ENCODE data around the gene SLC1A6. TPM values are rescaled to one million over a fixed set of nuclear protein-coding genes. Genes with fewer than 3 reads are reported as not detected.

SLC1A6 gene
- total RNA-seq, 1 donor from 2014 or later: not detected

- TF ChIP-seq CTCF (IDR thresholded peaks at IDR 0.05; ENCODE audit: insufficient read depth, low read length, poor library complexity, severe bottlenecking): no peak
- no peak for DNase-seq (ENCODE audit: low read depth)
- Histone ChIP-seq H3K36me3 (ENCODE audit: control insufficient read depth, insufficient read depth, low read length) (no peaks in the 10 kb centered on the region), H3K27me3 (ENCODE audit: control insufficient read depth, insufficient read depth, low read length) (no peaks in the 10 kb centered on the region), H3K4me3 (ENCODE audit: low read depth, low read length) (no peak overlapping the region)
Observed at GRCh38 chr19:14972676-14973075, 7.0 kb downstream of the SLC1A6 start.

- Histone ChIP-seq H3K36me3 (ENCODE audit: control insufficient read depth, insufficient read depth, low read length) (no peaks in the 10 kb centered on the region), H3K27me3 (ENCODE audit: control insufficient read depth, insufficient read depth, low read length) (no peaks in the 10 kb centered on the region), H3K4me3 (ENCODE audit: low read depth, low read length) (no peak overlapping the region)
- TF ChIP-seq CTCF (IDR thresholded peaks at IDR 0.05; ENCODE audit: insufficient read depth, low read length, poor library complexity, severe bottlenecking): no peak
- DNase-seq (ENCODE audit: low read depth): no peak
Observed at GRCh38 chr19:14971474-14971873, 8.2 kb downstream of the SLC1A6 start.

GRCh38 chr19:14968247-14968646 lies 11.4 kb downstream of the SLC1A6 start:
- Histone ChIP-seq H3K4me3 (ENCODE audit: low read depth, low read length) (no peak overlapping the region), H3K27me3 (ENCODE audit: control insufficient read depth, insufficient read depth, low read length) (no peaks in the 10 kb centered on the region), H3K36me3 (ENCODE audit: control insufficient read depth, insufficient read depth, low read length) (no peaks in the 10 kb centered on the region)
- no peak for DNase-seq (ENCODE audit: low read depth)
- no peak for TF ChIP-seq CTCF (IDR thresholded peaks at IDR 0.05; ENCODE audit: insufficient read depth, low read length, poor library complexity, severe bottlenecking)

GRCh38 chr19:14961956-14962685 lies 17.5 kb downstream of the SLC1A6 start:
- DNase-seq (ENCODE audit: low read depth): no peak
- Histone ChIP-seq H3K4me3 (ENCODE audit: low read depth, low read length) (no peak overlapping the region), H3K36me3 (ENCODE audit: control insufficient read depth, insufficient read depth, low read length) (no peaks in the 10 kb centered on the region), H3K27me3 (ENCODE audit: control insufficient read depth, insufficient read depth, low read length) (no peaks in the 10 kb centered on the region)
- no peak for TF ChIP-seq CTCF (IDR thresholded peaks at IDR 0.05; ENCODE audit: insufficient read depth, low read length, poor library complexity, severe bottlenecking)

- no peak overlapping the region for H3K4me3 ChIP-seq (ENCODE audit: low read depth, low read length)
- no peaks in the 10 kb centered on the region for H3K27me3 ChIP-seq (ENCODE audit: control insufficient read depth, insufficient read depth, low read length)
- H3K36me3 ChIP-seq (ENCODE audit: control insufficient read depth, insufficient read depth, low read length): no peaks in the 10 kb centered on the region
- no peak for DNase-seq (ENCODE audit: low read depth)
- no peak for TF ChIP-seq CTCF (IDR thresholded peaks at IDR 0.05; ENCODE audit: insufficient read depth, low read length, poor library complexity, severe bottlenecking)
Observed at GRCh38 chr19:14959263-14959662, 20.4 kb downstream of the SLC1A6 start.

- no peaks in the 10 kb centered on the region for H3K27me3 ChIP-seq (ENCODE audit: control insufficient read depth, insufficient read depth, low read length)
- H3K4me3 ChIP-seq (ENCODE audit: low read depth, low read length): no peak overlapping the region
- H3K36me3 ChIP-seq (ENCODE audit: control insufficient read depth, insufficient read depth, low read length): no peaks in the 10 kb centered on the region
- no peak for DNase-seq (ENCODE audit: low read depth)
- TF ChIP-seq CTCF (IDR thresholded peaks at IDR 0.05; ENCODE audit: insufficient read depth, low read length, poor library complexity, severe bottlenecking): no peak
Observed at GRCh38 chr19:14957464-14957863, 22.2 kb downstream of the SLC1A6 start.
